ENCODE data around the gene PODXL2.
"Not testable (repeated sequence)": the region's sequence is repeated elsewhere in the genome, so short reads cannot be mapped to it uniquely, and the experiment has no call there.

Gene PODXL2

GRCh38 chr3:127678611-127679533, 49.9 kb downstream of the PODXL2 start:
- no peak for DNase-seq (ENCODE audit: extremely low read depth, insufficient read length)
- H3K36me3 ChIP-seq (ENCODE audit: control insufficient read depth, insufficient read depth, low read length) = no peaks in the 10 kb centered on the region
- no peaks in the 10 kb centered on the region for H3K27me3 ChIP-seq (replicated peaks; ENCODE audit: control insufficient read depth, insufficient read depth, low read length)
- TF ChIP-seq CTCF (IDR thresholded peaks at IDR 0.05; ENCODE audit: insufficient read depth, low read length, poor library complexity, severe bottlenecking) = no peak
- H3K4me3 ChIP-seq (replicated peaks; ENCODE audit: low read depth, low read length) = no peak overlapping the region

- no peak for DNase-seq (ENCODE audit: extremely low read depth, insufficient read length)
- TF ChIP-seq CTCF (IDR thresholded peaks at IDR 0.05; ENCODE audit: insufficient read depth, low read length, poor library complexity, severe bottlenecking) = peak; percentile 58
- no peaks in the 10 kb centered on the region for H3K27me3 ChIP-seq (replicated peaks; ENCODE audit: control insufficient read depth, insufficient read depth, low read length)
- no peaks in the 10 kb centered on the region for H3K36me3 ChIP-seq (ENCODE audit: control insufficient read depth, insufficient read depth, low read length)
- H3K4me3 ChIP-seq (replicated peaks; ENCODE audit: low read depth, low read length) = no peak overlapping the region
Observed at GRCh38 chr3:127679534-127680145, 50.7 kb downstream of the PODXL2 start.

DNA sequence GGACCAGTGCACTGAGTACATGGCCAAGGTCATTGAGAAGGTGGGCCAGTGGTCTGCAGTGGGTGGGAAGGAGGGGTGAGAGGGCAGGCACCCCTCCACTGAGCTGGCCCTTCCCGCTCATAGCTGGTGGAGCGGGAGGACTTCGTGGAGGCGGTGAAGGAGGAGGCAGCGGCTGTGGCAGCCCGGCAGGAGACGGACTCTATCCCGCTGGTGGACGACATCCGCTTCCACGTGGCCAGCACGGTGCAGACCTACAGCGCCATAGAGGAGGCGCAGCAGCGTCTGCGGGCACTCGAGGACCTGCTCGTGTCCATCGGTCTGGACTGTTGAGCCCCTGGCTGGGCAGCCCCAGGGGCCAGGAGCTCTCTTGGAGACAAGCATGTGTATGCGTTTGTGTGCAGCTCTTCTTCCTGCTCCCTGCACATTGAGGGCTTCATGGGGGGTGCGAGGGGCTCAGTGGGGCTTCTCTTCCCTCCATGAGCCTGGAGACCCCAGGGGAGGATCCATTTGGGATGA, 51.2 kb downstream of the PODXL2 start:
- no peaks in the 10 kb centered on the region for H3K36me3 ChIP-seq (ENCODE audit: control insufficient read depth, insufficient read depth, low read length)
- no peak overlapping the region for H3K4me3 ChIP-seq (replicated peaks; ENCODE audit: low read depth, low read length)
- no peak for DNase-seq (ENCODE audit: extremely low read depth, insufficient read length)
- no peak for TF ChIP-seq CTCF (IDR thresholded peaks at IDR 0.05; ENCODE audit: insufficient read depth, low read length, poor library complexity, severe bottlenecking)
- H3K27me3 ChIP-seq (replicated peaks; ENCODE audit: control insufficient read depth, insufficient read depth, low read length) = no peaks in the 10 kb centered on the region

DNA sequence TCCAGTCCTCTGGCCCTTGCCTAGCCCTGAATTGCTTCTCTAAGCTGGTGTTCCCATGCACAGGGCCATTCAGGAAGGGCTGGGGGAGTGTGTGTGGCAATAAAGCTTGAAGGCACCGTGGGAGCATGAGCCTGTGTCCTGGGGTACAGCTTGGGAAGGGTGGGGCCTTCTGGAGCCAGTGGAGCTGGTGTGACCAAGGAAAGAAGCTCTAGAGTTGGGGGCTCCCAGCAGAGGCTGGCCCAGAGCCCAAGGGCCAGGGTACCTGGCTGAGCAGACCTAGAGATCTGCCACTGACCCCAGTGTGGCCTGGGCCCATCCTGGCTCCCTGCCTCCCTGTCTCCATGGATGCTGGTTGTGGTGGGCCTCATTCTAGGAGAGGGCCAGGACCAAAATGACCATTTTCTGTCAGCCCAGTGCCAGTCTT, 51.8 kb downstream of the PODXL2 start:
- Histone ChIP-seq H3K4me3 (replicated peaks; ENCODE audit: low read depth, low read length) (no peak overlapping the region), H3K27me3 (replicated peaks; ENCODE audit: control insufficient read depth, insufficient read depth, low read length) (no peaks in the 10 kb centered on the region), H3K36me3 (ENCODE audit: control insufficient read depth, insufficient read depth, low read length) (no peaks in the 10 kb centered on the region)
- TF ChIP-seq CTCF (IDR thresholded peaks at IDR 0.05; ENCODE audit: insufficient read depth, low read length, poor library complexity, severe bottlenecking) = no peak
- DNase-seq (ENCODE audit: extremely low read depth, insufficient read length) = no peak

- not testable (repeated sequence) for H3K36me3 ChIP-seq (ENCODE audit: control insufficient read depth, insufficient read depth, low read length); DNase-seq (ENCODE audit: extremely low read depth, insufficient read length); H3K4me3 ChIP-seq (replicated peaks; ENCODE audit: low read depth, low read length); H3K27me3 ChIP-seq (replicated peaks; ENCODE audit: control insufficient read depth, insufficient read depth, low read length)
Observed at GRCh38 chr3:127682175-127682554, 53.2 kb downstream of the PODXL2 start.

DNA sequence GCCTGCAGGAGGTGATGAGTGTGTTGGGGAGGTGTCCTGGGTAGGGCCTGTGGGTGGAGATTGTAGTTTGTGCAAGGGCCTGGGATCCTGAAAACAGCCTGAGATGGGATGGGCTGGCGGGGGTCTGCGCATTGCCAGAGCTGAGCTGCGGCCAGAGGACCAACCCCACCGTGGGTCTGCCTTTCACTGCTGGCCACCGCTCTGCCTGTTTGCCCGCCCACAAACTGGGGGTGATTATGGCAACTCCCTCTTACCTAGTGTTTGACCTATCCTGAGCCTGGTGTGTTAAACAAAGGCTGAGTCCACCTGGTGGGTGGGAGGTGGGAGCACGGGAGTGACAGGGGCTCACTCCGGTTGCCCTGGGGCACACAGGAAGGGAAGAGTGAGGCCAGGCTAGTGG, 53.6 kb downstream of the PODXL2 start:
- no peaks in the 10 kb centered on the region for H3K36me3 ChIP-seq (ENCODE audit: control insufficient read depth, insufficient read depth, low read length)
- no peak for DNase-seq (ENCODE audit: extremely low read depth, insufficient read length)
- no peaks in the 10 kb centered on the region for H3K27me3 ChIP-seq (replicated peaks; ENCODE audit: control insufficient read depth, insufficient read depth, low read length)
- TF ChIP-seq CTCF (IDR thresholded peaks at IDR 0.05; ENCODE audit: insufficient read depth, low read length, poor library complexity, severe bottlenecking) = no peak
- H3K4me3 ChIP-seq (replicated peaks; ENCODE audit: low read depth, low read length) = no peak overlapping the region
